AG10803 (cell line): ENCODE results near the gene YES1.
"Not testable (repeated sequence)": the region's sequence is repeated elsewhere in the genome, so short reads cannot be mapped to it uniquely, and the experiment has no call there.

Experiments used
- DNase-seq: peaks from one replicate; pipeline ENCODE4 v3.0.0; 2010; ENCODE audit warnings: low read depth
- H3K4me3 ChIP-seq: 2 replicates; pipeline ENCODE4 v1.5.1; 2011; ENCODE audit warnings: mild to moderate bottlenecking, low read length, control low read depth
- CTCF ChIP-seq: conservative IDR thresholded peaks from 2 replicates; pipeline ENCODE4 v1.5.1; 2011; ENCODE audit warnings: mild to moderate bottlenecking, low read length, control low read depth, inconsistent platforms

YES1 gene

GRCh38 chr18:814300-815084, 2.5 kb upstream of the YES1 start:
- no peak overlapping the region for H3K4me3 ChIP-seq
- DNase-seq: no peak
- no peak for TF ChIP-seq CTCF

- TF ChIP-seq CTCF: no peak
- no peak for DNase-seq
- H3K4me3 ChIP-seq: peak overlapping the region; percentile 90
These were observed 1.4 kb upstream of the YES1 start for GRCh38 chr18:813172-814071.

GRCh38 chr18:812376-813171, 532 bp upstream of the YES1 start:
- DNase-seq: peak; percentile 82
- H3K4me3 ChIP-seq: peak overlapping the region; percentile 90
- no peak for TF ChIP-seq CTCF

- DNase-seq: peak; percentile 30
- H3K4me3 ChIP-seq: peak overlapping the region; percentile 90
- TF ChIP-seq CTCF: no peak
These were observed 705 bp downstream of the YES1 start for GRCh38 chr18:811182-811891.

- no peak overlapping the region for H3K4me3 ChIP-seq
These were observed 1.9 kb downstream of the YES1 start for GRCh38 chr18:809985-810642.

GRCh38 chr18:809228-809627, 2.8 kb downstream of the YES1 start:
- not testable (repeated sequence) for H3K4me3 ChIP-seq, DNase-seq

More at GRCh38 chr18:809985-810642, 1.9 kb downstream of the YES1 start:
- TF ChIP-seq CTCF: no peak
- no peak for DNase-seq
